ENCODE measurements around the gene TMCC1.

- TF ChIP-seq CTCF (IDR thresholded peaks at IDR 0.05) (no peak), POLR2A (IDR thresholded peaks at IDR 0.05) (no peak)
These were observed 295.5 kb downstream of the TMCC1 start for GRCh38 chr3:129598000-129598381.
